OCI-LY7 (cell line): Measurements from ENCODE around the gene SIRT5. TPM values are rescaled to one million over a fixed set of nuclear protein-coding genes. Genes with fewer than 3 reads are reported as not detected.

Experiments
- BruUV-seq: library from RNA; stranded (reverse); fragments of 400-500 nt; replicated peaks from 2 replicates; lab custom pipeline; 2021; lab: Mats Ljungman, UMichigan
- CTCF ChIA-PET: fragments of 300-600 bp; sonication (Branson Sonifier 250); formaldehyde crosslinking; loops from one replicate; lab custom pipeline; 2022; ENCODE audit warnings: antibody characterized with exemption; ENCODE audit not compliant: unreplicated experiment; lab: Charles Lee
- POLR2A ChIA-PET: fragments of 300-600 bp; sonication (Branson Sonifier 250); formaldehyde crosslinking; loops from one replicate; lab custom pipeline; 2022; ENCODE audit warnings: antibody characterized with exemption; lab: Charles Lee
- DNase-seq: peaks from one replicate; pipeline ENCODE4 v3.0.0-alpha.2; 2015; ENCODE audit warnings: low spot score
- H2AFZ ChIP-seq: fragments of 200-600 bp; sonication (generic), shearing (Covaris generic); 2 replicates; pipeline ENCODE4 v1.6.1; 2014; ENCODE audit warnings: mild to moderate bottlenecking, antibody characterized with exemption, low read length, moderate library complexity
- H3K27ac ChIP-seq: fragments of 200-600 bp; sonication (generic); 2 replicates; pipeline ENCODE4 v1.5.1; 2014; ENCODE audit warnings: mixed run types, low read depth, mild to moderate bottlenecking, moderate library complexity, low read length, inconsistent platforms; ENCODE audit not compliant: poor library complexity, severe bottlenecking
- H3K36me3 ChIP-seq: fragments of 200-600 bp; sonication (generic); 2 replicates; pipeline ENCODE4 v1.6.1; 2014; ENCODE audit warnings: mild to moderate bottlenecking, antibody characterized with exemption, low read length, moderate library complexity, mixed read lengths; ENCODE audit not compliant: insufficient read depth
- H3K4me1 ChIP-seq: fragments of 200-600 bp; sonication (generic); 2 replicates; pipeline ENCODE4 v1.5.1; 2014; ENCODE audit warnings: mild to moderate bottlenecking, low read length; ENCODE audit not compliant: insufficient read depth, poor library complexity, severe bottlenecking
- H3K4me2 ChIP-seq: fragments of 200-600 bp; sonication (generic); 2 replicates; pipeline ENCODE4 v1.6.1; 2014; ENCODE audit warnings: mild to moderate bottlenecking, low read length
- H3K4me3 ChIP-seq: fragments of 200-600 bp; sonication (generic); 2 replicates; pipeline ENCODE4 v1.5.1; 2014; ENCODE audit warnings: mild to moderate bottlenecking, low read depth, low read length; ENCODE audit not compliant: poor library complexity, severe bottlenecking
- H3K79me2 ChIP-seq: fragments of 200-600 bp; sonication (generic); 2 replicates; pipeline ENCODE4 v1.6.1; 2016; ENCODE audit warnings: low read depth, mild to moderate bottlenecking, low read length, moderate library complexity, mixed read lengths; ENCODE audit not compliant: insufficient read depth
- H3K9me2 ChIP-seq: fragments of 200-600 bp; sonication (generic); 2 replicates; pipeline ENCODE4 v1.6.1; 2016; ENCODE audit warnings: mild to moderate bottlenecking, low read length, mixed read lengths; ENCODE audit not compliant: insufficient read depth
- H3K9me3 ChIP-seq: fragments of 200-600 bp; sonication (generic); 2 replicates; pipeline ENCODE4 v1.6.1; 2014; ENCODE audit warnings: mild to moderate bottlenecking, mixed run types, low read length, mixed read lengths
- H4K20me1 ChIP-seq: fragments of 200-600 bp; sonication (generic); 2 replicates; pipeline ENCODE4 v1.6.1; 2014; ENCODE audit warnings: mild to moderate bottlenecking, antibody characterized with exemption, low read length, moderate library complexity, mixed read lengths; ENCODE audit not compliant: insufficient read depth
- EZH2phosphoT487 ChIP-seq: fragments of 200-600 bp; sonication (generic); IDR thresholded peaks from 2 replicates; pipeline ENCODE4 v1.6.1; 2018; ENCODE audit warnings: low read depth, borderline replicate concordance, mild to moderate bottlenecking, mixed run types, antibody characterized with exemption, low read length, moderate library complexity, mixed read lengths
- intact Hi-C: fragments of 100-400 bp; cut with micrococcal nuclease; formaldehyde crosslinking; loops from one replicate; pipeline ENCODE4 v1.10.0; 2022; ENCODE audit not compliant: unreplicated experiment
- total RNA-seq, 2 experiments: library from RNA; depleted of rRNA in 1 of 2; stranded (reverse); fragments of >200 nt in 1 of 2; shearing (Covaris generic) in 1 of 2; gene quantifications; 2 replicates each; pipeline ENCODE4 v1.2.3, GENCODE V29; 2014 to 2022
- TF ChIP-seq, protein P1 (sequence below): fragments of 200-600 bp; sonication (generic); conservative IDR thresholded peaks from 2 replicates; pipeline ENCODE4 v1.5.1; 2014; ENCODE audit warnings: mild to moderate bottlenecking, antibody characterized with exemption, low read length, moderate library complexity, mixed read lengths

The SIRT5 gene
- total RNA-seq, 2 experiments from 2014 or later, result 17.6 to 23.6 TPM

- Histone ChIP-seq H3K9me2 (no peaks in the 10 kb centered on the region), H3K79me2 (no peaks in the 10 kb centered on the region), H3K4me3 (no peak overlapping the region), H3K27ac (no peak overlapping the region), H3K36me3 (peaks cover 69% of the 10 kb centered on the region), H4K20me1 (no peaks in the 10 kb centered on the region), H3K4me2 (no peak overlapping the region), H2AFZ (no peak overlapping the region), H3K9me3 (no peaks in the 10 kb centered on the region), H3K4me1 (peaks cover 11% of the 10 kb centered on the region)
- intact Hi-C loops, result no loop called here
- no TSS peak for BruUV-seq
- no peak for DNase-seq
- TF ChIP-seq, protein P1, sequence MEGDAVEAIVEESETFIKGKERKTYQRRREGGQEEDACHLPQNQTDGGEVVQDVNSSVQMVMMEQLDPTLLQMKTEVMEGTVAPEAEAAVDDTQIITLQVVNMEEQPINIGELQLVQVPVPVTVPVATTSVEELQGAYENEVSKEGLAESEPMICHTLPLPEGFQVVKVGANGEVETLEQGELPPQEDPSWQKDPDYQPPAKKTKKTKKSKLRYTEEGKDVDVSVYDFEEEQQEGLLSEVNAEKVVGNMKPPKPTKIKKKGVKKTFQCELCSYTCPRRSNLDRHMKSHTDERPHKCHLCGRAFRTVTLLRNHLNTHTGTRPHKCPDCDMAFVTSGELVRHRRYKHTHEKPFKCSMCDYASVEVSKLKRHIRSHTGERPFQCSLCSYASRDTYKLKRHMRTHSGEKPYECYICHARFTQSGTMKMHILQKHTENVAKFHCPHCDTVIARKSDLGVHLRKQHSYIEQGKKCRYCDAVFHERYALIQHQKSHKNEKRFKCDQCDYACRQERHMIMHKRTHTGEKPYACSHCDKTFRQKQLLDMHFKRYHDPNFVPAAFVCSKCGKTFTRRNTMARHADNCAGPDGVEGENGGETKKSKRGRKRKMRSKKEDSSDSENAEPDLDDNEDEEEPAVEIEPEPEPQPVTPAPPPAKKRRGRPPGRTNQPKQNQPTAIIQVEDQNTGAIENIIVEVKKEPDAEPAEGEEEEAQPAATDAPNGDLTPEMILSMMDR, result no peak
- no peak for TF ChIP-seq EZH2phosphoT487
- CTCF ChIA-PET, result no interaction called here
- POLR2A ChIA-PET, result interaction anchor here (0.6 to 1.5 kb wide), 9 partner anchors 9 to 237 kb away, joined by 3 to 7 read pairs (median 3); no protein-coding TSS in a partner anchor
Measured at GRCh38 chr6:13635948-13636658, 61.7 kb downstream of the SIRT5 start.

DNA sequence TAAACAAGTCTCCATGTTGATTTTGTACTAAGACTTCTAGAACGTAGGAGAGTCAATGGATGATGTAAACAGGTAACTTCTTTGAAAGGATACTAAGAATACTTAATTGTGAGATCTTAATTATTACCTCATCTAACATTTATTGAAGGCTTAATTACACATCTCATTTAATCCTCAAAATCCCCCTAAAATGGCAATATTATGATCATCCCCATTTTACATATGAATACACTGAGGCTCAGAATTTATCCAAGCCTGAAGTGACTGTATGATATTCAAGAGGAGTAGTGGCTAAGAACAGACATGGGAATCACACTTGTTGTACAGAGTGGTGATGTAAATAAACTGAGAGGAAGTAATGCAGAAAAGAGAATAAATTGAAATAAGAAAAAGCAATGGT lies 63.6 kb downstream of the SIRT5 start:
- no peak for DNase-seq
- no TSS peak for BruUV-seq
- no peak overlapping the region for H3K27ac ChIP-seq
- no peak overlapping the region for H3K4me2 ChIP-seq
- POLR2A ChIA-PET, result no interaction called here
- H3K9me2 ChIP-seq, result no peaks in the 10 kb centered on the region
- no peak overlapping the region for H3K4me3 ChIP-seq
- CTCF ChIA-PET, result no interaction called here
- no peaks in the 10 kb centered on the region for H4K20me1 ChIP-seq
- intact Hi-C loops, result no loop called here
- peaks cover 68% of the 10 kb centered on the region for H3K36me3 ChIP-seq
- no peaks in the 10 kb centered on the region for H3K9me3 ChIP-seq
- TF ChIP-seq, protein P1, result no peak
- TF ChIP-seq EZH2phosphoT487, result no peak
- no peak overlapping the region for H2AFZ ChIP-seq
- peaks cover 11% of the 10 kb centered on the region for H3K4me1 ChIP-seq
- no peaks in the 10 kb centered on the region for H3K79me2 ChIP-seq

- intact Hi-C loops, result no loop called here
- ChIA-PET CTCF (no interaction called here), POLR2A (interaction anchor here (0.6 kb wide), 1 partner anchor 19 kb away, joined by 3 read pairs; no protein-coding TSS in a partner anchor)
Measured at GRCh38 chr6:13638626-13639025, 64.2 kb downstream of the SIRT5 start.

More at GRCh38 chr6:13638626-13639025, 64.2 kb downstream of the SIRT5 start:
- no peak overlapping the region for H3K4me3 ChIP-seq
- H3K27ac ChIP-seq, result no peak overlapping the region
- H3K79me2 ChIP-seq, result no peaks in the 10 kb centered on the region
- TF ChIP-seq EZH2phosphoT487, result no peak
- TF ChIP-seq, protein P1, result no peak
- no peaks in the 10 kb centered on the region for H4K20me1 ChIP-seq
- H3K9me2 ChIP-seq, result no peaks in the 10 kb centered on the region
- H3K4me1 ChIP-seq, result peaks cover 11% of the 10 kb centered on the region
- no peak overlapping the region for H3K4me2 ChIP-seq
- H3K36me3 ChIP-seq, result peaks cover 71% of the 10 kb centered on the region
- DNase-seq, result no peak
- H2AFZ ChIP-seq, result no peak overlapping the region
- no TSS peak for BruUV-seq
- H3K9me3 ChIP-seq, result no peaks in the 10 kb centered on the region
